ENCODE results near the gene GP9.

- TF ChIP-seq CTCF (conservative IDR thresholded peaks at IDR 0.05; ENCODE audit: low read depth, low read length) (no peak), EZH2 (IDR thresholded peaks at IDR 0.05; ENCODE audit: borderline replicate concordance, low read depth, low read length, poor library complexity, severe bottlenecking) (no peak)
These were observed 20.9 kb downstream of the GP9 start for GRCh38 chr3:129081503-129081902.

All from A673 (cell line).